TTC549 (cell line): ENCODE results near the gene VAT1L.
"Not testable (repeated sequence)": the region's sequence is repeated elsewhere in the genome, so short reads cannot be mapped to it uniquely, and the experiment has no call there.

ENCODE experiments used
- FAIRE-seq: peaks from 2 replicates; lab custom pipeline; 2012; peaks lifted over from hg19 to GRCh38; lab: Jason Lieb, UNC

VAT1L gene

GRCh38 chr16:77913738-77914253, 125.4 kb downstream of the VAT1L start:
- FAIRE-seq: no peak

DNA sequence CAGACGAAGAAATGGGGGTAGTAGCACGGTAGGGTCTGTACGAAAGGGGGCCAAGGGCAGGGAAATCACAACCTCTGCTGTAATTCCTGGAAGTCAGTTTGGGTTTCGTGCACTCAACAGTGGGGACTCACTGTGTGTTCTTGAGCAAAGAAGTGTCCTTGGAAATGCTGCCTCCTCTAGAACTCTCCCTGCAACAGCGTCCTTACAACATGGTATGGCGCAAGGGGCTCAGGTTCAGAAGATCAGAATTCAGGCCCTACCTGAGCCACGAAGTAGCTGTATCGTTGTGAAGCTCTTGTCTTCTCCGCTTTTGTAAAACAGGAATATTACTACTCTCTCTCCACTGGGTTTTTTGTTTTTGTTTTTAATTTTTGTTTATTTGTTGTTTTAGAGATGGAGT, 127.7 kb downstream of the VAT1L start:
- FAIRE-seq: no peak

GRCh38 chr16:77917971-77918370, 129.6 kb downstream of the VAT1L start:
- no peak for FAIRE-seq

GRCh38 chr16:77918809-77919707, 130.7 kb downstream of the VAT1L start:
- FAIRE-seq: no peak

- no peak for FAIRE-seq
Measured at GRCh38 chr16:77919761-77920415, 131.5 kb downstream of the VAT1L start.

GRCh38 chr16:77920984-77921383, 132.6 kb downstream of the VAT1L start:
- FAIRE-seq: no peak

DNA sequence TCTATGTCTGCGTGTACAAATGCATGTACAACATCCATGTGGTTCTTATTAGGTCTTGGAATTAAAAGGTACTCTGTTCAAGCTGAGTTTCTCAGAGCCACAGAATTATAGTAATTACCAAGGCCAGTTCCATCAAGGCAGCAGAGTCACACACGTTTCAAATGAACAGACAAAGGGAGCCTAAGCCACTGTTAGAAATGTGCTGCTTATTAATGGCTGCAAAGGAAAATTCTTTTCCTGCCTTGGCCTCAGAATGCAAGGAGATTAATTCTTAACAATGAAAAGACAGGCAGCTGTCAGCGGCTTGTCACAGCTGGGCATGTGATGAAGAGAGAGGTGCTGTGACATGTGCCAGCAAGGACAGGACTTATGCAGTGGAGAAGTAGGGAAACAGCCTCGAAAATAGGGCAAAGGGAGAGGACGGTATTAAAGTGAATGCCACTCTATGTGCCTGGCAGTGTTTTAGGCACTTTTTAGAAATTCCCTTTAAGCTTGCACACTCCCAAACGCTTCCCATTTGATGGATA, 133.9 kb downstream of the VAT1L start:
- no peak for FAIRE-seq

GRCh38 chr16:77925531-77925930, 137.2 kb downstream of the VAT1L start:
- FAIRE-seq: no peak

DNA sequence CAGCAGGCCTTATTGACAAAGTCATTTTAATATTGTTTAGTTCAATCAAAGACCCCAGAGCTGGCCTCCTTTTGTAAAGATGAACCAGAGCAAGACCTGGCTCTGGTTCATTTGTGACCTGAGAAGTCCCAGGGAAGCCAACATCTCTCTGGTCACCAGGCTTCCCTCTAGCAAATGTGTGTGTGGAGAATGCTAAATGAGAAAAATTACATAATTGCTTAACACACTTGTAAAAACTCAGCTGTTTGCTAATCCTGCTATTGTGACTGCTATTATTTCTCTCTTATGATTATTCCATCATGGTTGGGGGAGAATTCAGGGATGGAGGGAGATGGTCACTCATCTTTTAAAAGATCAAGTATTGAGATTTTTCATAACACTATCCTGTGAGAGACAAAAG, 139.7 kb downstream of the VAT1L start:
- FAIRE-seq: no peak

GRCh38 chr16:77929004-77929403, 140.6 kb downstream of the VAT1L start:
- FAIRE-seq: no peak

DNA sequence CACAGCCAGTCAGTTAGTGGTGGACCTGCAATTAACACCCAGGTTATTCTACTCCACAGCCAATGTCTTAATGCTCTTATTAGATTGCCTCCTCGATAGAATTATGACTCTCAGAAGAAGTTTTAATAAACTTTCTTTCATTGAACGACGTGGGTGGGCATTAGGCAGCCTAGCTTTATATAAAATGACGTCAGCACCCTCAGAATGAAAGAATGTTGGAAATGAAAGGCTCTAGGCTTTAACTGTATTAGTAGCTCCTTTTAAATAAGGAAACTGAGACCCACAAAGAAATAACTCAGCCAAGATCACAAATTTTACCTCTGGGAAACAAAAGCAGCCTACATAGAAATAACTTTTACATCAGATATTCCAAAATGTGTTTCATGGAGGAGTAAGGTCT, 142.7 kb downstream of the VAT1L start:
- FAIRE-seq: no peak

DNA sequence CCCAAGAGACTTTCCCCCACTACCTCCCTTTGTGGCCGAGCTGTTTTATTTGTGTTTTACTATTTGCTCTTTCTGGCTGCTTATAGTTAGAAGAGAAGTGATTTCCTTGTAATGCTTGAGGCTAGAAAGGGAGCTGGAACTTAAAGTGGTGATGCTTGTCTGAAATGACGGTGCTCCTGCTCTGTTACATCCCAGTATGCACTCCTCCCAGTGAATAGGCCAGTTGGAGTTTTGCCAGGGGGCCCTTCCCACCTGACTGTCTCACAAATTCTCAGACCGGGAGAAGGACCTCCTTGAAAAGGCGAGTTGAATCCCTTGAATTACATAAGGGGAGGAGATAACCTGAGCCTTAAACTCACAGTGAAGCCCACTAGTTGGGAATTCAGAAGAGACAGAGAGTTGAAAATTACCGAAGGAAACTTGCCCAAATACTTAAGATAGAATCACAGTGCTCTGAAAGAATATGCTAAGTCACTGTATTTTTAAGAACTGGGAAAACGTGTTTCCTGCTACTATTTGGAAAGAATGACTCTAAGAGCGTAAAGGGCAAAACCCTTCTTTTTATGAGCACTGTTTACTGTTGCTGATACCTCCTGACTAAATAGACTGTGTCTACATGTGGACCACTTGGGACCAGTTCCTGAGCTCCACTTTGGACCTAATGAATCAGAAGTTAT, 149.2 kb downstream of the VAT1L start:
- FAIRE-seq: no peak

DNA sequence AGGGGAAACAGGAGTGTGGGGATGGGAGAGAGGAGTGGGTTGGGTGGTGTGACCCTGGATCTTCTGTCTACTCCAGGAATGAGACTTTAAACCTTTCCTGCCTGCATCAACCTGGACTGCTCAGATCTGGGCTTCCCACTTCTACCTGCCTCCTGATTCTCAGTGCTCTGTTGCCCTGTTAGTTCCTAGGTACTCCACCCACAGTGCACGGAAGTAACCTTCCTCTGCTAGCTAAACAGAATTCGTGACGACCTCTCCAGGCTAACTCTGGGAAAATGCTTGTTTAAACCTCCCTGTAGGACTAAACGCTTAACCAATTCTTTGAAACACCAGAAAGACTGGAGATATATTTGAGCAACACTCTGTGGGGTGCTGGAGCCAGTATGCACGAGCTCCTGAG, 150.5 kb downstream of the VAT1L start:
- no peak for FAIRE-seq

GRCh38 chr16:77939968-77940367, 151.6 kb downstream of the VAT1L start:
- FAIRE-seq: no peak

DNA sequence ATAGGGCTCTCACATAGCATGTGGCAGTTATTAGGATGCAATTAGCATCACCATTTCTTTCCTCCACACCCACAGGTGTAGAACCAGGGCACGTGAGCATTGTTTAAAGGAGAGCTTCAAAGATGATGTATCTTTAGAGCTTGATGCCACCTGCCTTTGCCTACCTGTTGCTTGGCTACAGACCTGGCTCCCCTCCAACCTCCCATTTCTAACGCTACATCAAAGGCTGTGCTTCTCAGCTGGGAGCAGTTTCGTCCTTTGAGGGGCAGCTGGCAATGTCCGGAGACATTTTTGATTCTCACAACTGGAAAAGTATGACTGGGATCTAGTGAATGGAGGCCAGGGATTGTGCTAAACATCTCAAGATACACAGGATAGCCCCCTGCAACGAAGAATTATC, 155.4 kb downstream of the VAT1L start:
- FAIRE-seq: no peak

GRCh38 chr16:77944631-77945030, 156.3 kb downstream of the VAT1L start:
- no peak for FAIRE-seq

- no peak for FAIRE-seq
Measured at GRCh38 chr16:77945126-77945525, 156.8 kb downstream of the VAT1L start.

DNA sequence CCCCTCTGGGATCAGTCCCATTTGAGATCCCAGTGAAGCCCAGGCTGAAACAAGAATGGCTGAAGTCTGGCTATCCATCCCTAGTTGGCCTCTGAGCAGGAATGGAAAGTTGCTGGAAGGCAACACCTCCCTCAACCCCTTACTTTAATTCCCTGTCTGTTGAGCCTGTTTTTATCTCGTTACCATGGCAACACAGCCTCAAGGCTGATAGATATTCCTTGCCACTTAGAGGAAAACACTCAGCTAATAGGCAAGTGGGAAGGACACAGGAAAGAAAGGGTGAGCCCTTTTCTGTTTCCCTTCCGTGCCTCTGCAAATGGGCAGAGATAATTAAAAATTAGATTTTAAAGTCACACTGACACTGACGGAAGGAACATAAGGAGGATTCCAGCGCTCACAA, 158.5 kb downstream of the VAT1L start:
- no peak for FAIRE-seq

GRCh38 chr16:77947590-77947989, 159.2 kb downstream of the VAT1L start:
- FAIRE-seq: not testable (repeated sequence)

DNA sequence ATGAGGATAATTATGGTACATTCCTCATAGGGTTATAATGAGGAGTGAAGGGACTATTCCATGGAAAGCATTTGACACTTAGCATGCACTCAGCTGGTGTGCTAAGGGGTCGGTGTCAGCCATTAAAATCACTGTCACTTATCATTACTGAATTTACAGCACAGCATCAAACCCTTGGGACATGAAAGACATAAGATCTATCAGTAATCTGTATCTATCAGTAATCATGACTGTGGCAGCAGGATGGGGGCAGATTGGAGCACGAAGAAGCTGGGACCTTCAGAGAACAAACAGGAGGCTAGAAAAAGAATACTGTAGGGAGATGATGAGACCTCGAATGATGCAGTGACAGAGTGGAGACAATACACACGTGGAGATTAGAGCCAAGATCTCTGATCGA, 160.5 kb downstream of the VAT1L start:
- no peak for FAIRE-seq

GRCh38 chr16:77949445-77949844, 161.1 kb downstream of the VAT1L start:
- no peak for FAIRE-seq

- FAIRE-seq: no peak
Measured at GRCh38 chr16:77951788-77952187, 163.4 kb downstream of the VAT1L start.

GRCh38 chr16:77955127-77955526, 166.8 kb downstream of the VAT1L start:
- FAIRE-seq: no peak
